Lower lobe of right lung (tissue), 2 donors: ENCODE results near the gene ZNF879. TPM values are rescaled to one million over a fixed set of nuclear protein-coding genes. Genes with fewer than 3 reads are reported as not detected.

Experiments used
- ATAC-seq, 2 donors: fragments of 200-7000 bp; cut with Tn5 transposase; one replicate each; pipeline ENCODE4 v1.9.1; 2020 to 2022; ENCODE audit warnings: mild to moderate bottlenecking in 2 of 2, moderate library complexity in 2 of 2
- DNase-seq: peaks from one replicate; pipeline ENCODE4 v3.0.0-alpha.2; 2020
- H3K27ac ChIP-seq: fragments of 200-600 bp; one replicate; pipeline ENCODE4 v1.8.0; 2022
- H3K27me3 ChIP-seq: fragments of 200-600 bp; one replicate; pipeline ENCODE4 v1.8.0; 2022; ENCODE audit warnings: low read depth
- H3K36me3 ChIP-seq: fragments of 200-600 bp; one replicate; pipeline ENCODE4 v1.8.0; 2022; ENCODE audit warnings: mild to moderate bottlenecking
- H3K4me1 ChIP-seq: fragments of 200-600 bp; one replicate; pipeline ENCODE4 v1.8.0; 2022
- H3K4me3 ChIP-seq: fragments of 200-600 bp; one replicate; pipeline ENCODE4 v1.8.0; 2022; ENCODE audit warnings: mild to moderate bottlenecking
- H3K9me3 ChIP-seq: fragments of 200-600 bp; one replicate; pipeline ENCODE4 v1.8.0; 2022
- CTCF ChIP-seq: fragments of 200-600 bp; IDR thresholded peaks from one replicate; pipeline ENCODE4 v1.8.0; 2022; ENCODE audit warnings: antibody characterized with exemption, mild to moderate bottlenecking
- intact Hi-C: fragments of 100-400 bp; cut with DNase I; formaldehyde crosslinking; loops from one replicate; pipeline ENCODE4 v1.11.0; 2022
- total RNA-seq: library from RNA; stranded (reverse); fragmentation: NEBNext Ultra II Directional; extraction: Animal tissue kit (Norgen Biotek cat#: 25700); gene quantifications from one replicate; pipeline ENCODE4 v1.2.1, GENCODE V29; 2021
- donor health status: DM: no; HTN: yes; CAD: no; lungs with severe emphysema.

Gene ZNF879
- total RNA-seq, 1 donor from 2014 or later: 7.3 TPM

DNA sequence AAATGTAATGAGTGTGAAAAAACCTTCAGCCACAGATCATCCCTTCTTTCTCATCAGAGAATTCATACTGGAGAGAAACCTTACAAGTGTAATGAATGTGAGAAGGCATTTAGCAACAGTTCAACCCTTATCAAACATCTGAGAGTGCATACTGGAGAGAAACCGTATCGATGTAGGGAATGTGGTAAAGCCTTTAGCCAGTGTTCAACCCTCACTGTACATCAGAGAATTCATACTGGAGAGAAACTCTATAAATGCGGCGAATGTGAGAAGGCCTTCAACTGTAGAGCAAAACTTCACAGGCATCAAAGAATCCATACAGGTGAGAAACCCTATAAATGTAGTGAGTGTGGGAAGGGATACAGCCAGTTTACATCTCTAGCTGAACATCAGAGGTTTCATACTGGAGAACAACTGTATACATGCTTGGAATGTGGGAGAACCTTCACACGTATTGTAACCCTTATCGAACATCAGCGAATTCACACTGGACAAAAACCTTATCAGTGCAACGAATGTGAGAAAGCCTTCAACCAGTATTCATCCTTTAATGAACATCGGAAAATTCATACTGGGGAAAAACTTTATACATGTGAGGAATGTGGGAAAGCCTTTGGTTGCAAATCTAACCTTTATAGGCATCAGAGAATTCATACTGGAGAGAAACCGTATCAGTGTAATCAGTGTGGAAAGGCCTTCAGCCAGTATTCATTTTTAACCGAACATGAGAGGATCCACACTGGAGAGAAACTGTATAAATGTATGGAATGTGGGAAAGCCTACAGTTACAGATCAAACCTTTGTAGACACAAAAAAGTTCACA is 55.8 kb downstream of the ZNF879 start:
- H3K27me3 ChIP-seq: no peaks in the 10 kb centered on the region
- no peak for ATAC-seq
- intact Hi-C loops: no loop called here

GRCh38 chr5:179080724-179081123 is 57.1 kb downstream of the ZNF879 start:
- Histone ChIP-seq H3K36me3 (peaks cover 37% of the 10 kb centered on the region), H3K27me3 (no peaks in the 10 kb centered on the region), H3K9me3 (peaks cover 100% of the 10 kb centered on the region), H3K4me3 (no peak overlapping the region), H3K27ac (no peak overlapping the region), H3K4me1 (no peaks in the 10 kb centered on the region)
- no peak for DNase-seq
- no peak for ATAC-seq
- no peak for TF ChIP-seq CTCF
- intact Hi-C loops: no loop called here

More for the DNA sequence above, 55.8 kb downstream of the ZNF879 start:
- H3K27ac ChIP-seq: no peak overlapping the region
- TF ChIP-seq CTCF: no peak
- H3K4me3 ChIP-seq: no peak overlapping the region
- no peaks in the 10 kb centered on the region for H3K4me1 ChIP-seq
- H3K9me3 ChIP-seq: peaks cover 100% of the 10 kb centered on the region
- no peak for DNase-seq
- peaks cover 37% of the 10 kb centered on the region for H3K36me3 ChIP-seq

Other genes with a start within 250 kb of the ZNF879 start
- 15.0 TPM for gene ZNF354B, start 163.9 kb upstream of the ZNF879 start, total RNA-seq
- gene ZFP2, start 127.9 kb upstream of the ZNF879 start, total RNA-seq: 2.0 TPM
- gene ZNF454, start 82.6 kb upstream of the ZNF879 start, total RNA-seq: 2.6 TPM
- not detected for gene GRM6, start 28.5 kb upstream of the ZNF879 start, total RNA-seq
- 6.7 TPM for gene ZNF354C, start 36.6 kb downstream of the ZNF879 start, total RNA-seq